ENCODE results near the gene CRELD1. TPM values are rescaled to one million over a fixed set of nuclear protein-coding genes. Genes with fewer than 3 reads are reported as not detected.

CRELD1 gene
- total and polyA plus RNA-seq, 4 donors: 12.6 to 31.1 (median 25.0) TPM

DNA sequence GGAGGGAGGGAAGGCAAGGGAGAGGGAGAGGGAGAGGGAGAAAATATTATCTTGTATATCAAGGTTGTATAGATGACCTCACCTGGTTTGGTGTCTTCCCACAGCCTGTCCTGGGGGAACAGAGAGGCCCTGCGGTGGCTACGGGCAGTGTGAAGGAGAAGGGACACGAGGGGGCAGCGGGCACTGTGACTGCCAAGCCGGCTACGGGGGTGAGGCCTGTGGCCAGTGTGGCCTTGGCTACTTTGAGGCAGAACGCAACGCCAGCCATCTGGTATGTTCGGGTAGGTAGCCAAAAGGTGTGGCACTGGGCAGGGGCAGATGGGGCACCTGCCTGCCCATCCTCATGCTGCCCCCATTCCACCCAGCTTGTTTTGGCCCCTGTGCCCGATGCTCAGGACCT, 7.1 kb downstream of the CRELD1 start:
- WGBS: over 99% methylated on average over 10 of the region's 10 CpGs
- H3K4me1 ChIP-seq (ENCODE audit: control insufficient read depth in 4 of 4, insufficient read depth in 4 of 4, low read length in 3 of 4): peaks cover 0 to 2% (median 0%) of the 10 kb centered on the region in 4 donors
- no peak overlapping the region for H3K27ac ChIP-seq (ENCODE audit: low read depth in 1 of 2, low read length in 2 of 2)
- H3K4me3 ChIP-seq (ENCODE audit: low read depth in 1 of 3, low read length in 3 of 3): no peak overlapping the region
- no peak for DNase-seq (ENCODE audit: low spot score)
- H3K36me3 ChIP-seq (ENCODE audit: control insufficient read depth in 4 of 4, insufficient read depth in 3 of 4, low read depth in 1 of 4, low read length in 3 of 4): peaks cover 3 to 41% (median 20%) of the 10 kb centered on the region in 4 donors
- H3K27me3 ChIP-seq (ENCODE audit: control insufficient read depth in 4 of 4, insufficient read depth in 4 of 4, low read length in 3 of 4): no peaks in the 10 kb centered on the region
- no peak overlapping the region for H3K9ac ChIP-seq (ENCODE audit: low read depth in 1 of 2, low read length in 2 of 2)
- no peaks in the 10 kb centered on the region for H3K9me3 ChIP-seq (ENCODE audit: control insufficient read depth in 4 of 4, low read length in 3 of 4)
- TF ChIP-seq HNF4G (IDR thresholded peaks at IDR 0.05): no peak

DNA sequence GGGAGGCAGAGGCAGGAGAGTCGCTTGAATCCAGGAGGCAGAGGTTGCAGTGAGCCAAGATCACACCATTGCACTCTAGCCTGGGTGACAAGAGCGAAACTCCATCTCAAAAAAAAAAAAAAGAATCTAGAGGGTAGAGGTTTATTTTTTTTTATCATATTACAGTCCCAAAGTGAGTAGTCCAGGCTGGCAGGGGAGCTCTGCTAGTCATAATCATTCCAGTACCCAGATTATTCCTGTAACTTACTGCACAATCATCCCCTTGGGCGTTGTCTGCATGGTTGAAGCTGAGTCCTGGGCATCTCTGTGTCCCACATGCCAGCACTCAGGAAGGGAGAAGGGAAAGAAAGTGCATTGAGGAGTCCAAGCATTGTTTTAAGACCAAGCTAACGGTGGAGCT, 8.5 kb downstream of the CRELD1 start:
- WGBS: 94% methylated on average over 4 of the region's 4 CpGs
- H3K27ac ChIP-seq (ENCODE audit: low read depth in 1 of 2, low read length in 2 of 2): no peak overlapping the region

DNA sequence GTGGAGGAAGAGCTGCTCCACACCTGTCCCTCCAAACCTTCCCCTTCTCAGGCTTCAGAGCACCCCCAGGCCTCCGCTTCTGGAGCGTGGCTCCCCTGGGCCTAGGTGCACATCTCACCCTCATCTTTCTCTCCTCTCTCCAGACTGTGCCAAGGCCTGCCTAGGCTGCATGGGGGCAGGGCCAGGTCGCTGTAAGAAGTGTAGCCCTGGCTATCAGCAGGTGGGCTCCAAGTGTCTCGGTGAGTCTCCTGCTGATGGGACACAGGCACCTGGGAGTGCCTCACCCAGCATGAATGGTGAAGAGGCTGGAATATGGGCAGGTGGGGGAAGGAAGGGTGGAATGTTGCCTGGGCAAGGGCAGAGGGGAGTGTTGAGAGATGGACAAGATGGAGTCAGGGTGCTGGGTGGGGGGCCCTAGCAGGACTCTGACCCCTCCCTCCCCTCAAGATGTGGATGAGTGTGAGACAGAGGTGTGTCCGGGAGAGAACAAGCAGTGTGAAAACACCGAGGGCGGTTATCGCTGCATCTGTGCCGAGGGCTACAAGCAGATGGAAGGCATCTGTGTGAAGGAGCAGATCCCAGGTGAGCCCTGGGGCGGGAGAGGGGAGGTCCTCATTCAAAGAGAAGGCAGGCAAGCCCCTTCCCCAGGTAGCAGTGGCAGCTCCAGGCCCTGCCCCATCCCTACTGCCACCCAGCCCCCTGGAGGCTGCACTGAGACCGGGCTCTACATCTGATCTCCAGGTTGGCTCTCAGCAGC, 9.5 kb downstream of the CRELD1 start:
- no peaks in the 10 kb centered on the region for H3K27me3 ChIP-seq (ENCODE audit: control insufficient read depth in 4 of 4, insufficient read depth in 4 of 4, low read length in 3 of 4)
- H3K36me3 ChIP-seq (ENCODE audit: control insufficient read depth in 4 of 4, insufficient read depth in 3 of 4, low read depth in 1 of 4, low read length in 3 of 4): peaks cover 3 to 25% (median 12%) of the 10 kb centered on the region in 4 donors
- WGBS: 95% methylated on average over 11 of the region's 11 CpGs
- H3K4me1 ChIP-seq (ENCODE audit: control insufficient read depth in 4 of 4, insufficient read depth in 4 of 4, low read length in 3 of 4): peaks cover 2 to 16% (median 11%) of the 10 kb centered on the region in 4 donors
- no peaks in the 10 kb centered on the region for H3K9me3 ChIP-seq (ENCODE audit: control insufficient read depth in 4 of 4, low read length in 3 of 4)
- DNase-seq (ENCODE audit: low spot score): no peak
- no peak overlapping the region for H3K4me3 ChIP-seq (ENCODE audit: low read depth in 1 of 3, low read length in 3 of 3)
- H3K27ac ChIP-seq (ENCODE audit: low read depth in 1 of 2, low read length in 2 of 2): no peak overlapping the region
- no peak overlapping the region for H3K9ac ChIP-seq (ENCODE audit: low read depth in 1 of 2, low read length in 2 of 2)
- TF ChIP-seq HNF4G (IDR thresholded peaks at IDR 0.05) (no peak), YY1 (IDR thresholded peaks at IDR 0.05) (no peak), RAD21 (IDR thresholded peaks at IDR 0.05) (no peak), RXRA (IDR thresholded peaks at IDR 0.05) (no peak), FOXA2 (IDR thresholded peaks at IDR 0.05) (no peak), SP1 (IDR thresholded peaks at IDR 0.05) (no peak), ZBTB33 (IDR thresholded peaks at IDR 0.05) (no peak), JUND (IDR thresholded peaks at IDR 0.05) (no peak), GABPA (IDR thresholded peaks at IDR 0.05 in 1 of 2, conservative IDR thresholded peaks at IDR 0.05 in 1 of 2) (no peak), ATF3 (IDR thresholded peaks at IDR 0.05) (no peak), TAF1 (conservative IDR thresholded peaks at IDR 0.05) (no peak)
- TF ChIP-seq, protein P1, sequence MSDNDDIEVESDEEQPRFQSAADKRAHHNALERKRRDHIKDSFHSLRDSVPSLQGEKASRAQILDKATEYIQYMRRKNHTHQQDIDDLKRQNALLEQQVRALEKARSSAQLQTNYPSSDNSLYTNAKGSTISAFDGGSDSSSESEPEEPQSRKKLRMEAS (IDR thresholded peaks at IDR 0.05): no peak

More for the DNA sequence above, 8.5 kb downstream of the CRELD1 start:
- TF ChIP-seq ZBTB33 (IDR thresholded peaks at IDR 0.05) (no peak), SP1 (IDR thresholded peaks at IDR 0.05) (no peak), HNF4A (conservative IDR thresholded peaks at IDR 0.05) (no peak)
- TF ChIP-seq, protein P1 (IDR thresholded peaks at IDR 0.05): no peak
- TF ChIP-seq, protein P2, sequence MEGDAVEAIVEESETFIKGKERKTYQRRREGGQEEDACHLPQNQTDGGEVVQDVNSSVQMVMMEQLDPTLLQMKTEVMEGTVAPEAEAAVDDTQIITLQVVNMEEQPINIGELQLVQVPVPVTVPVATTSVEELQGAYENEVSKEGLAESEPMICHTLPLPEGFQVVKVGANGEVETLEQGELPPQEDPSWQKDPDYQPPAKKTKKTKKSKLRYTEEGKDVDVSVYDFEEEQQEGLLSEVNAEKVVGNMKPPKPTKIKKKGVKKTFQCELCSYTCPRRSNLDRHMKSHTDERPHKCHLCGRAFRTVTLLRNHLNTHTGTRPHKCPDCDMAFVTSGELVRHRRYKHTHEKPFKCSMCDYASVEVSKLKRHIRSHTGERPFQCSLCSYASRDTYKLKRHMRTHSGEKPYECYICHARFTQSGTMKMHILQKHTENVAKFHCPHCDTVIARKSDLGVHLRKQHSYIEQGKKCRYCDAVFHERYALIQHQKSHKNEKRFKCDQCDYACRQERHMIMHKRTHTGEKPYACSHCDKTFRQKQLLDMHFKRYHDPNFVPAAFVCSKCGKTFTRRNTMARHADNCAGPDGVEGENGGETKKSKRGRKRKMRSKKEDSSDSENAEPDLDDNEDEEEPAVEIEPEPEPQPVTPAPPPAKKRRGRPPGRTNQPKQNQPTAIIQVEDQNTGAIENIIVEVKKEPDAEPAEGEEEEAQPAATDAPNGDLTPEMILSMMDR (IDR thresholded peaks at IDR 0.05; ENCODE audit: low read depth, low read length, missing input control): no peak
- peaks cover 2 to 13% (median 7%) of the 10 kb centered on the region in 4 donors for H3K4me1 ChIP-seq (ENCODE audit: control insufficient read depth in 4 of 4, insufficient read depth in 4 of 4, low read length in 3 of 4)
- DNase-seq (ENCODE audit: low spot score): no peak
- no peak overlapping the region for H3K9ac ChIP-seq (ENCODE audit: low read depth in 1 of 2, low read length in 2 of 2)
- H3K27me3 ChIP-seq (ENCODE audit: control insufficient read depth in 4 of 4, insufficient read depth in 4 of 4, low read length in 3 of 4): no peaks in the 10 kb centered on the region
- no peaks in the 10 kb centered on the region for H3K9me3 ChIP-seq (ENCODE audit: control insufficient read depth in 4 of 4, low read length in 3 of 4)
- H3K36me3 ChIP-seq (ENCODE audit: control insufficient read depth in 4 of 4, insufficient read depth in 3 of 4, low read depth in 1 of 4, low read length in 3 of 4): peaks cover 3 to 32% (median 18%) of the 10 kb centered on the region in 4 donors
- no peak overlapping the region for H3K4me3 ChIP-seq (ENCODE audit: low read depth in 1 of 3, low read length in 3 of 3)

Data from liver (tissue), 9 donors.